SK-N-SH (cell line): Measurements from ENCODE around the gene CEP152. TPM values are rescaled to one million over a fixed set of nuclear protein-coding genes. Genes with fewer than 3 reads are reported as not detected.

Experiments used
- CTCF ChIA-PET: fragments of 300-600, 350-600 bp; formaldehyde crosslinking; extraction: SDS; loops from one replicate; lab custom pipeline; 2021; lab: Yijun Ruan, JAX
- POLR2A ChIA-PET: fragments of 350-600 bp; sonication (Branson Sonifier 250); formaldehyde crosslinking; extraction: SDS; loops from one replicate; lab custom pipeline; 2020; ENCODE audit warnings: antibody characterized with exemption, inconsistent platforms; lab: Yijun Ruan, JAX
- DNase-seq: peaks from one replicate; pipeline ENCODE4 v3.0.0; 2012
- H2AFZ ChIP-seq: fragments of 200-600 bp; sonication (generic); 2 replicates; pipeline ENCODE4 v1.8.1; 2016; ENCODE audit warnings: antibody characterized with exemption, mild to moderate bottlenecking, low read depth
- H3F3A ChIP-seq: fragments of 200-600 bp; sonication (generic); replicated peaks from 2 replicates; pipeline ENCODE3; 2016; ENCODE audit warnings: antibody characterized with exemption, mild to moderate bottlenecking; ENCODE audit not compliant: insufficient read depth
- H3K27ac ChIP-seq, 2 experiments: fragments of 200-500 bp in 1 of 2; fragments of 200-600 bp in 1 of 2; sonication (Bioruptor generic) in 1 of 2; sonication (generic), shearing (Covaris generic) in 1 of 2; 2 replicates each; pipeline versions ENCODE4 v1.5.1 to v1.6.1; 2014 to 2016; ENCODE audit warnings: low read depth in 2 of 2, inconsistent platforms in 1 of 2, low read length in 1 of 2, mild to moderate bottlenecking in 1 of 2, mixed read lengths in 1 of 2
- H3K27me3 ChIP-seq: fragments of 200-600 bp; sonication (generic), shearing (Covaris generic); 2 replicates; pipeline ENCODE4 v1.6.1; 2016; ENCODE audit warnings: mixed run types; ENCODE audit not compliant: insufficient read depth
- H3K36me3 ChIP-seq, 2 experiments: fragments of 200-500 bp in 1 of 2; fragments of 200-600 bp in 1 of 2; sonication (Bioruptor generic) in 1 of 2; sonication (generic) in 1 of 2; replicated peaks in 1 of 2; 2 replicates each; pipeline versions ENCODE3 to v1.5.1; 2014 to 2016; ENCODE audit warnings: low read length in 1 of 2, mild to moderate bottlenecking in 1 of 2; ENCODE audit not compliant: insufficient read depth in 2 of 2, control insufficient read depth in 1 of 2
- H3K4me1 ChIP-seq, 2 experiments: fragments of 200-500 bp in 1 of 2; fragments of 200-600 bp in 1 of 2; sonication (Bioruptor generic) in 1 of 2; sonication (generic), shearing (Covaris generic) in 1 of 2; 2 replicates each; pipeline versions ENCODE4 v1.5.1 to v1.6.1; 2014 to 2016; ENCODE audit warnings: low read depth in 1 of 2, low read length in 1 of 2, mixed run types in 1 of 2; ENCODE audit not compliant: insufficient read depth in 2 of 2, control insufficient read depth in 1 of 2
- H3K4me2 ChIP-seq: fragments of 200-600 bp; sonication (generic), shearing (Covaris generic); 2 replicates; pipeline ENCODE4 v1.6.1; 2017; ENCODE audit warnings: mixed run types
- H3K4me3 ChIP-seq, 2 experiments: fragments of 200-500 bp in 1 of 2; fragments of 200-600 bp in 1 of 2; sonication (Bioruptor generic) in 1 of 2; sonication (generic), shearing (Covaris generic) in 1 of 2; 2 replicates each; pipeline versions ENCODE4 v1.5.1 to v1.8.1; 2014 to 2016; ENCODE audit warnings: low read depth in 2 of 2, inconsistent platforms in 1 of 2, low read length in 1 of 2, mild to moderate bottlenecking in 1 of 2, mixed read lengths in 1 of 2, moderate library complexity in 1 of 2
- H3K79me2 ChIP-seq: fragments of 200-600 bp; sonication (generic); 2 replicates; pipeline ENCODE4 v1.8.1; 2017; ENCODE audit warnings: mild to moderate bottlenecking; ENCODE audit not compliant: insufficient read depth
- H3K9ac ChIP-seq: fragments of 200-600 bp; sonication (generic); 2 replicates; pipeline ENCODE4 v1.6.1; 2017; ENCODE audit warnings: mixed run types
- H3K9me2 ChIP-seq: fragments of 200-600 bp; sonication (generic); 2 replicates; pipeline ENCODE4 v1.6.1; 2017; ENCODE audit warnings: mixed run types
- H3K9me3 ChIP-seq: fragments of 200-600 bp; sonication (generic); 2 replicates; pipeline ENCODE4 v1.6.1; 2017; ENCODE audit warnings: mixed run types, mild to moderate bottlenecking, moderate library complexity
- H4K20me1 ChIP-seq: fragments of 200-600 bp; sonication (generic); 2 replicates; pipeline ENCODE4 v1.6.1; 2017; ENCODE audit warnings: mild to moderate bottlenecking, mixed run types; ENCODE audit not compliant: insufficient read depth
- CHD2 ChIP-seq: fragments of 150-350 bp; IDR thresholded peaks from 2 replicates; pipeline ENCODE4 v1.6.1; 2018; ENCODE audit warnings: low read length; ENCODE audit not compliant: partially characterized antibody
- EZH2phosphoT487 ChIP-seq: fragments of 200-600 bp; sonication (generic); IDR thresholded peaks from 2 replicates; pipeline ENCODE4 v1.6.1; 2017; ENCODE audit warnings: low read depth, mixed run types, mild to moderate bottlenecking, antibody characterized with exemption, moderate library complexity, borderline replicate concordance
- FOXM1 ChIP-seq: IDR thresholded peaks from 2 replicates; pipeline ENCODE4 v1.4.0; 2012; ENCODE audit warnings: low read depth, mild to moderate bottlenecking
- GABPA ChIP-seq: IDR thresholded peaks from 2 replicates; pipeline ENCODE4 v1.4.0; 2012; ENCODE audit warnings: low read depth, mild to moderate bottlenecking
- GATA2 ChIP-seq: sonication (generic); formaldehyde crosslinking; IDR thresholded peaks from 2 replicates; pipeline ENCODE4 v1.5.0; 2020; ENCODE audit warnings: mild to moderate bottlenecking, missing genetic modification reagents
- IRF3 ChIP-seq: fragments of 150-350 bp; IDR thresholded peaks from 2 replicates; pipeline ENCODE4 v1.6.1; 2016; ENCODE audit warnings: mild to moderate bottlenecking, low read depth, low read length
- MXI1 ChIP-seq: IDR thresholded peaks from 2 replicates; pipeline ENCODE4 v1.6.1; 2012; ENCODE audit warnings: mild to moderate bottlenecking, low read depth, low read length, improper control_type of control experiment
- NRF1 ChIP-seq: IDR thresholded peaks from 2 replicates; pipeline ENCODE4 v1.6.1; 2012; ENCODE audit warnings: low read depth, mild to moderate bottlenecking, low read length
- RCOR1 ChIP-seq: fragments of 150-350 bp; IDR thresholded peaks from 2 replicates; pipeline ENCODE4 v1.6.1; 2017; ENCODE audit warnings: antibody characterized with exemption, low read length
- RXRA ChIP-seq: IDR thresholded peaks from 2 replicates; pipeline ENCODE4 v1.4.0; 2012; ENCODE audit warnings: low read depth, mild to moderate bottlenecking, borderline replicate concordance
- SIN3A ChIP-seq: IDR thresholded peaks from 2 replicates; pipeline ENCODE4 v1.6.1; 2012; ENCODE audit warnings: low read depth, mild to moderate bottlenecking, low read length, moderate library complexity, borderline replicate concordance
- TEAD4 ChIP-seq: IDR thresholded peaks from 2 replicates; pipeline ENCODE4 v1.4.0; 2012; ENCODE audit warnings: mild to moderate bottlenecking, borderline replicate concordance; ENCODE audit not compliant: insufficient read depth
- YY1 ChIP-seq: IDR thresholded peaks from 2 replicates; pipeline ENCODE4 v1.4.0; 2012; ENCODE audit warnings: low read depth, mild to moderate bottlenecking
- WGBS: methylation state at CpG from one replicate; pipeline ENCODE4 v1.1.6; 2017; ENCODE audit warnings: low lambda C conversion rate; 5-methylcytosine and 5-hydroxymethylcytosine counted together
- polyA plus RNA-seq, 3 experiments: library from polyadenylated mRNA; depleted of rRNA; stranded (reverse); fragments of >200 nt; gene quantifications; 2 replicates each; pipeline ENCODE4 v1.2.3, GENCODE V29; 2012

CEP152 gene
- polyA plus RNA-seq, 1 of the 3 experiments (the other 2 are of a cell fraction), result 0.71 TPM

GRCh38 chr15:48733615-48734014, 77.3 kb downstream of the CEP152 start:
- POLR2A ChIA-PET, result no interaction called here
- Histone ChIP-seq H3F3A (peaks cover 5% of the 10 kb centered on the region), H2AFZ (no peak overlapping the region), H3K27me3 (no peaks in the 10 kb centered on the region), H3K9ac (no peak overlapping the region)
- DNase-seq, result no peak
- TF ChIP-seq TEAD4, result no peak
- no peak for TF ChIP-seq SIN3A
- TF ChIP-seq, all 33 proteins: peak for 0
- Histone ChIP-seq H3K4me3 (no peak overlapping the region), H3K79me2 (no peaks in the 10 kb centered on the region), H3K27ac (no peak overlapping the region), H3K9me2 (no peaks in the 10 kb centered on the region), H4K20me1 (no peaks in the 10 kb centered on the region), H3K36me3 (peaks cover 13 to 65% of the 10 kb centered on the region in 2 experiments), H3K9me3 (peaks cover 18% of the 10 kb centered on the region), H3K4me1 (no peaks in the 10 kb centered on the region), H3K4me2 (no peak overlapping the region)
- WGBS, result 97% methylated on average over 1 of the region's 1 CpG
- CTCF ChIA-PET, result interaction anchor here (1.1 kb wide), 1 partner anchor 81 kb away, joined by 6 read pairs; no protein-coding TSS in a partner anchor

GRCh38 chr15:48730506-48730905, 80.4 kb downstream of the CEP152 start:
- no peaks in the 10 kb centered on the region for H4K20me1 ChIP-seq
- H3K79me2 ChIP-seq, result no peaks in the 10 kb centered on the region
- H3K9me2 ChIP-seq, result no peaks in the 10 kb centered on the region
- DNase-seq, result no peak
- H3K36me3 ChIP-seq, result peaks cover 2 to 40% of the 10 kb centered on the region in 2 experiments
- H3K27ac ChIP-seq, result no peak overlapping the region
- H3K27me3 ChIP-seq, result no peaks in the 10 kb centered on the region
- H3K4me1 ChIP-seq, result no peaks in the 10 kb centered on the region
- 100% methylated on average over 1 of the region's 1 CpG for WGBS
- POLR2A ChIA-PET, result no interaction called here
- TF ChIP-seq GABPA, result no peak
- no peak for TF ChIP-seq CHD2
- no peak for TF ChIP-seq MXI1
- TF ChIP-seq EZH2phosphoT487, result no peak
- TF ChIP-seq FOXM1, result no peak
- TF ChIP-seq SIN3A, result no peak
- no peak for TF ChIP-seq RXRA
- TF ChIP-seq RCOR1, result no peak
- no peak for TF ChIP-seq IRF3
- no peak for TF ChIP-seq TEAD4
- TF ChIP-seq NRF1, result no peak
- no peak for TF ChIP-seq GATA2
- TF ChIP-seq YY1, result no peak
- TF ChIP-seq, all 33 proteins: peak for 0
- Histone ChIP-seq H3K4me3 (no peak overlapping the region), H3F3A (peaks cover 5% of the 10 kb centered on the region), H2AFZ (no peak overlapping the region), H3K9ac (no peak overlapping the region), H3K9me3 (peaks cover 18% of the 10 kb centered on the region), H3K4me2 (no peak overlapping the region)
- CTCF ChIA-PET, result interaction anchor here (1.2 kb wide), 1 partner anchor 71 kb away, joined by 3 read pairs; no protein-coding TSS in a partner anchor
